HEK293 (cell line): ENCODE data around the gene EMC7.

ENCODE experiments used
- CTCF ChIP-seq: fragments of 450-650 bp; formaldehyde crosslinking; IDR thresholded peaks from 2 replicates; pipeline ENCODE4 v1.5.1; 2016; ENCODE audit warnings: missing biosample characterization, missing genetic modification characterization
- ZFP69B ChIP-seq: fragments of 450-650 bp; formaldehyde crosslinking; IDR thresholded peaks from 2 replicates; pipeline ENCODE4 v1.5.1; 2016; ENCODE audit warnings: missing biosample characterization, missing genetic modification characterization
- ZNF26 ChIP-seq: fragments of 450-650 bp; formaldehyde crosslinking; IDR thresholded peaks from 2 replicates; pipeline ENCODE4 v1.5.1; 2016; ENCODE audit warnings: missing biosample characterization, missing genetic modification characterization
- ZNF664 ChIP-seq: fragments of 450-650 bp; formaldehyde crosslinking; IDR thresholded peaks from 2 replicates; pipeline ENCODE4 v1.5.1; 2016; ENCODE audit warnings: missing biosample characterization, missing genetic modification characterization
- ZNF785 ChIP-seq: fragments of 450-650 bp; formaldehyde crosslinking; IDR thresholded peaks from 2 replicates; pipeline ENCODE4 v1.5.1; 2016; ENCODE audit warnings: missing biosample characterization, missing genetic modification characterization

GRCh38 chr15:34102175-34102925 is 688 bp upstream of the EMC7 start:
- TF ChIP-seq ZNF26 (tag by site-specific recombination): no peak
- no peak for TF ChIP-seq ZNF785
- TF ChIP-seq ZFP69B (tag by site-specific recombination): no peak
- no peak for TF ChIP-seq CTCF (tag by site-specific recombination)
- no peak for TF ChIP-seq ZNF664
